IgD-negative memory B cell (primary cell): ENCODE data around the gene DOCK1. TPM values are rescaled to one million over a fixed set of nuclear protein-coding genes. Genes with fewer than 3 reads are reported as not detected.
"Not testable (repeated sequence)": the region's sequence is repeated elsewhere in the genome, so short reads cannot be mapped to it uniquely, and the experiment has no call there.

Experiments
- H3K27ac Mint-ChIP-seq, 3 donors: one replicate each; pipeline ENCODE4 v1.8.0; 2020 to 2022; ENCODE audit warnings: mild to moderate bottlenecking in 3 of 3, mixed read lengths in 3 of 3, moderate library complexity in 1 of 3
- H3K27me3 Mint-ChIP-seq: one replicate; pipeline ENCODE4 v1.8.0; 2021; ENCODE audit warnings: mixed read lengths
- H3K36me3 Mint-ChIP-seq: one replicate; pipeline ENCODE4 v1.8.0; 2020; ENCODE audit warnings: mild to moderate bottlenecking, mixed read lengths
- H3K4me1 Mint-ChIP-seq, 3 donors: one replicate each; pipeline ENCODE4 v1.8.0; 2020 to 2022; ENCODE audit warnings: mixed read lengths in 3 of 3, mild to moderate bottlenecking in 1 of 3
- H3K4me3 Mint-ChIP-seq, 4 donors: one replicate each; pipeline ENCODE4 v1.8.0; 2020 to 2022; ENCODE audit warnings: mild to moderate bottlenecking in 4 of 4, mixed read lengths in 4 of 4, moderate library complexity in 3 of 4
- H3K9me3 Mint-ChIP-seq, 3 donors: one replicate each; pipeline ENCODE4 v1.8.0; 2020 to 2021; ENCODE audit warnings: mixed read lengths in 3 of 3, mild to moderate bottlenecking in 1 of 3
- polyA plus RNA-seq: library from polyadenylated mRNA; unstranded; fragments of 300-500 nt; fragmentation: Illumina TruSeq; gene quantifications from one replicate; pipeline ENCODE4 v1.2.3, GENCODE V29; 2021

DOCK1 gene
- polyA plus RNA-seq, 1 donor from 2014 or later, result not detected

GRCh38 chr10:126892226-126893175 lies 12.7 kb upstream of the DOCK1 start:
- H3K36me3 Mint-ChIP-seq, result peaks cover 4% of the 10 kb centered on the region
- H3K4me3 Mint-ChIP-seq, result no peak overlapping the region
- H3K9me3 Mint-ChIP-seq, result peaks cover 0 to 11% (median 4%) of the 10 kb centered on the region in 3 donors
- H3K27me3 Mint-ChIP-seq, result no peaks in the 10 kb centered on the region
- no peak overlapping the region for H3K27ac Mint-ChIP-seq
- H3K4me1 Mint-ChIP-seq, result no peaks in the 10 kb centered on the region

- Mint-ChIP-seq H3K9me3 (peaks cover 0 to 11% (median 4%) of the 10 kb centered on the region in 3 donors), H3K27ac (no peak overlapping the region), H3K36me3 (peaks cover 4% of the 10 kb centered on the region), H3K4me1 (no peaks in the 10 kb centered on the region), H3K4me3 (no peak overlapping the region), H3K27me3 (no peaks in the 10 kb centered on the region)
Observed at GRCh38 chr10:126893206-126893605, 12.0 kb upstream of the DOCK1 start.

DNA sequence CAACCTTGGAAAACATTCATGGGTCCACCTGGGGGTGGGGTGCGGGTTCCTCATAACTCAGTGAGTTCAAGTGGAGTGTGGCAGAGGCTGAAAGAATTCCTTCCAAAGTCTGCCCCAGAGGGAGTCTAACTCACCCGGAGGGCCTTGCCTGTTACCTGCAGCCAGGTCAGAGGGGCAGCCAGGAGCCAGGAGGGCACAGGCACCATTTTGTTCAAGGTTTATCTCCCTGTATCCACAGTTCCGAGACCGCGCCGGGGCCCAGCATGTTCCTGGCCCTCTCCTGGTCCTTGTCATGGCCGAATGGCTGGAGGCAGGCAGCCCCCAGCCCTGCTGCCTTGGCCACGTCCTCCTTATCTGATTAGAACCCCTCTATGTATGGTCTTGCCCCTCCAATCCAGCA lies 11.4 kb upstream of the DOCK1 start:
- H3K4me1 Mint-ChIP-seq, result no peaks in the 10 kb centered on the region
- H3K36me3 Mint-ChIP-seq, result peaks cover 4% of the 10 kb centered on the region
- no peaks in the 10 kb centered on the region for H3K27me3 Mint-ChIP-seq
- no peak overlapping the region for H3K27ac Mint-ChIP-seq
- H3K9me3 Mint-ChIP-seq, result peaks cover 0 to 11% (median 4%) of the 10 kb centered on the region in 3 donors
- H3K4me3 Mint-ChIP-seq, result no peak overlapping the region

- H3K27me3 Mint-ChIP-seq, result no peaks in the 10 kb centered on the region
- no peak overlapping the region for H3K4me3 Mint-ChIP-seq
- H3K27ac Mint-ChIP-seq, result no peak overlapping the region
- H3K36me3 Mint-ChIP-seq, result peaks cover 4% of the 10 kb centered on the region
- H3K4me1 Mint-ChIP-seq, result no peaks in the 10 kb centered on the region
- peaks cover 3 to 16% (median 8%) of the 10 kb centered on the region in 3 donors for H3K9me3 Mint-ChIP-seq
Observed at GRCh38 chr10:126895214-126895781, 9.9 kb upstream of the DOCK1 start.

DNA sequence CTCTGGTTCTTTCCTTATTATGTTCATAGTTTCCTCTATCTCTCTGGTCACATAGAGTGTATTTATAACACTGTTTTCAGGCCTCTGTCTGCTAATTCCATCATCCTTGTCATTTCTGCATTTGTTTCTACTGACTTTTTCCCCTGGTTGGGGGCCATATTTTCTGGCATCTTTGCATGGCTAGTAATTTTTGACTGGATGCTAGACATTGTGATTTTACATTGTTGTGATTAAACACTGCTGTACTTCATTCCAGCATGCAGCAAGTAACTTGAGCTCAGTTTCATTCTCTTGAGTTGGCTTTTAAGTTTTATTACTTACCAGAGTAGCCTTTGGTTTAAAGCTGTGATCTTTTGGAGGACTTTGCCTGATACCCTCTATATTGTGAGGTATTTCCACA lies 6.8 kb upstream of the DOCK1 start:
- Mint-ChIP-seq H3K36me3 (peaks cover 5% of the 10 kb centered on the region), H3K4me3 (no peak overlapping the region), H3K27me3 (peaks cover 2% of the 10 kb centered on the region), H3K9me3 (peaks cover 5 to 6% (median 6%) of the 10 kb centered on the region in 3 donors), H3K4me1 (no peaks in the 10 kb centered on the region), H3K27ac (no peak overlapping the region)

DNA sequence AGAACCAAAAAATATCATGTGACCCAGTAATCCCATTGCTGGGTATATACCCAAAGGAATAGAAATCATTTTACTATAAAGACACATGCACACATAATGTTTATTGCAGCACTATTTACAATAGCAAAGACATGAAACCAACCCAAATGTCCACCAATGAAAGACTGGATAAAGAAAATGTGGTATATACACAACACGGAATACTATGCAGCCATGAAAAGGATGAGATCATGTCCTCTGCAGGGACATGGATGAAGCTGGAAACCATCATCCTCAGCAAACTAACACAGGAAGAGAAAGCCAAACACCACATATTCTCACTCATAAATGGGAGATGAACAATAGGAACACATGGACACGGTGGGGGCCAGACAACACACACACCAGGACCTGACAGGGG lies 5.7 kb upstream of the DOCK1 start:
- peak overlapping the region in 1 of 3 donors; percentile 33 for H3K27ac Mint-ChIP-seq
- H3K27me3 Mint-ChIP-seq, H3K4me1 Mint-ChIP-seq, H3K4me3 Mint-ChIP-seq, H3K9me3 Mint-ChIP-seq, H3K36me3 Mint-ChIP-seq: not testable (repeated sequence)

GRCh38 chr10:126902157-126902556 lies 3.1 kb upstream of the DOCK1 start:
- H3K36me3 Mint-ChIP-seq, result peaks cover 4% of the 10 kb centered on the region
- H3K4me3 Mint-ChIP-seq, result no peak overlapping the region
- no peaks in the 10 kb centered on the region for H3K4me1 Mint-ChIP-seq
- H3K9me3 Mint-ChIP-seq, result peaks cover 5 to 9% (median 6%) of the 10 kb centered on the region in 3 donors
- no peak overlapping the region for H3K27ac Mint-ChIP-seq
- peaks cover 15% of the 10 kb centered on the region for H3K27me3 Mint-ChIP-seq

- Mint-ChIP-seq H3K4me1 (no peaks in the 10 kb centered on the region), H3K27me3 (peaks cover 15% of the 10 kb centered on the region), H3K27ac (no peak overlapping the region), H3K9me3 (peaks cover 5 to 9% (median 6%) of the 10 kb centered on the region in 3 donors), H3K36me3 (peaks cover 1% of the 10 kb centered on the region), H3K4me3 (no peak overlapping the region)
Observed at GRCh38 chr10:126903656-126904360, 1.4 kb upstream of the DOCK1 start.

GRCh38 chr10:126904516-126904817 lies 761 bp upstream of the DOCK1 start:
- H3K27me3 Mint-ChIP-seq, result peaks cover 15% of the 10 kb centered on the region
- peaks cover 1% of the 10 kb centered on the region for H3K36me3 Mint-ChIP-seq
- H3K27ac Mint-ChIP-seq, result no peak overlapping the region
- no peaks in the 10 kb centered on the region for H3K4me1 Mint-ChIP-seq
- H3K9me3 Mint-ChIP-seq, result peaks cover 3 to 11% (median 3%) of the 10 kb centered on the region in 3 donors
- H3K4me3 Mint-ChIP-seq, result no peak overlapping the region

- Mint-ChIP-seq H3K4me3 (no peak overlapping the region), H3K9me3 (peaks cover 0 to 8% (median 2%) of the 10 kb centered on the region in 3 donors), H3K27me3 (peaks cover 15% of the 10 kb centered on the region), H3K4me1 (no peaks in the 10 kb centered on the region), H3K27ac (peak overlapping the region in 1 of 3 donors; percentile 71), H3K36me3 (peaks cover 1% of the 10 kb centered on the region)
Observed at GRCh38 chr10:126905776-126906703, 812 bp downstream of the DOCK1 start.

- Mint-ChIP-seq H3K36me3 (peaks cover 1% of the 10 kb centered on the region), H3K27ac (peak overlapping the region in 1 of 3 donors; percentile 71), H3K27me3 (peaks cover 15% of the 10 kb centered on the region), H3K4me1 (no peaks in the 10 kb centered on the region), H3K9me3 (peaks cover 0 to 10% (median 2%) of the 10 kb centered on the region in 3 donors), H3K4me3 (no peak overlapping the region)
Observed at GRCh38 chr10:126906704-126907422, 1.6 kb downstream of the DOCK1 start.

- Mint-ChIP-seq H3K9me3 (peaks cover 0 to 10% (median 2%) of the 10 kb centered on the region in 3 donors), H3K27me3 (peaks cover 15% of the 10 kb centered on the region), H3K27ac (no peak overlapping the region), H3K4me3 (no peak overlapping the region), H3K36me3 (peaks cover 1% of the 10 kb centered on the region), H3K4me1 (no peaks in the 10 kb centered on the region)
Observed at GRCh38 chr10:126907423-126907970, 2.3 kb downstream of the DOCK1 start.

DNA sequence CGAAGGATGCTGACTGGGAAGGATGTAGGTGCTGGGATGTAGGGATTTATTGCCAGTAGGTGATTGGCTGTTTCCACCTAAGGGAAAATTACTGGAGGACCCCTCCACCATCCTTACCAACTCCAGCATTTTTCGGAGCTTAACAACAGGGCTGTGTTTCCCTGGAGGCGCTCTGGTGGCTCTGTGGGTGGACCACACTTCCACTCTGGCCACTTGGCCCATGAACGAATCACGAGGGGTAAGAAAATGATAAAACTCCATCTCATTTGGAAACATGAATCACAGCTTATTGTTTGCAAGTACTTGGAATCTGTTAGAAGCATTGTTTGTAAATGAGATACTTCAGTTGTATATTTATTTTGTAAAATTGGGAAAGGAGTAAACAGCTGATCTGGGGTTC lies 3.0 kb downstream of the DOCK1 start:
- H3K4me1 Mint-ChIP-seq, result no peaks in the 10 kb centered on the region
- H3K27me3 Mint-ChIP-seq, result peaks cover 15% of the 10 kb centered on the region
- peaks cover 0 to 10% (median 2%) of the 10 kb centered on the region in 3 donors for H3K9me3 Mint-ChIP-seq
- no peak overlapping the region for H3K27ac Mint-ChIP-seq
- H3K4me3 Mint-ChIP-seq, result no peak overlapping the region
- peaks cover 1% of the 10 kb centered on the region for H3K36me3 Mint-ChIP-seq

DNA sequence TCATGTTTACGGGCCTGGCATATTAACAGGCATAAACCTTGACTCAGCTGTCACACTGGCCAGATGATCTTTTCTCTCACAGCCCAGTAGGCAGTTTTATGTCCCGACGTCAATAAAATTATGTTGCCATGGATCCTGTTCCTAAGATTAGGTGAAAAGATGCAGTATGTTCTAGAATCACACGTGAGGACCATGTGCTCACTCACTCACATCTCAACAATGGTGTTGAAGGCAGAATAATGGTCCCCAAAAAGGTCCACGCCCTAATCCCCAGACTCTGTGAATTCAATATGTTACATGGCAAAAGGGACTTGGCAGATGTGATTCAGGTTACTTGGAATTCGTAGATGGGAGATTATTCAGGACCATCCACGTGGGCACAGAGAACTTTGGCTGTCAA lies 3.5 kb downstream of the DOCK1 start:
- H3K27me3 Mint-ChIP-seq, result peaks cover 11% of the 10 kb centered on the region
- no peaks in the 10 kb centered on the region for H3K4me1 Mint-ChIP-seq
- no peak overlapping the region for H3K4me3 Mint-ChIP-seq
- no peaks in the 10 kb centered on the region for H3K36me3 Mint-ChIP-seq
- peaks cover 0 to 6% (median 0%) of the 10 kb centered on the region in 3 donors for H3K9me3 Mint-ChIP-seq
- no peak overlapping the region for H3K27ac Mint-ChIP-seq
